ENCODE data around the gene MCMBP. TPM values are rescaled to one million over a fixed set of nuclear protein-coding genes. Genes with fewer than 3 reads are reported as not detected.

The MCMBP gene
- polyA plus RNA-seq, 2 of the 4 experiments (the other 2 are of a cell fraction): 57.3 to 113 TPM

DNA sequence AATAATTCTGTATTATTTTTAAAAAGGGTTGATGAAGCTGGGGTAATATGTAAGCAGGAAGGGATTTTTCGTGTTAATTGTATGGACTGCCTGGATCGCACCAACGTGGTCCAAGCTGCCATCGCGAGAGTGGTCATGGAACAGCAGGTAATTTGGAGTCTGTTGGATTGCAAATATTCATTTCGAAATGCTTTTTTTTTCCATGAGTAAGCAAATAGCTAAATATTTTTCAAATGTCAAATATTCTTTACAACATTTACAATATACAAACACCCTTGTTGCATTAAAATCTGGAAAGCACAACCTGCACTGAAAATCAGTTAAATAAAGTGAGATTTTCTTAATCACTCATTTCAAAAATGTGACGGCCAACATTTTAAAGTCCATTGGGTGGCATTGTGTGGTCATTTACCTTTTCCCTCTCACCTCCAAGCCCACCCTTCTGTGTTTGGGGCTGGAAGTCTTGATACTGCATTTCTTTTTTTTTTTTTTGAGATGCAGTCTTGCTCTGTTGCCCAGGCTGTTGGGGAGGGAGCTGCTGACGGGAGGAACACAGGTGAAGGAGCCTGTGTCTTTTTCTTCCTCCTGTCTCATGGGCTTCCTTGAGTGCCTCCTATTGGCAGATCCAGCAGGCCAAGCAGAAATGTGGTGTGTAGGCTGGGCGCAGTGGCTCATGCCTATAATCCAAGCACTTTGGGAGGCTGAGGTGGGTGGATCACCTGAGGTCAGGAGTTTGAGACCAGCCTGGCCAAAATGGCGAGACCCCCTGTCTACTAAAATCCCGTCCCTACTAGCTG lies 66.1 kb downstream of the MCMBP start:
- Histone ChIP-seq H3K4me3 (no peak overlapping the region), H3K4me1 (no peaks in the 10 kb centered on the region), H3K9me3 (no peaks in the 10 kb centered on the region), H3K27ac (no peak overlapping the region), H3K4me2 (no peak overlapping the region)
- POLR2A ChIA-PET: no interaction called here
- no peak for FAIRE-seq
- no peak for DNase-seq (ENCODE audit: low read depth in 1 of 2, low spot score in 1 of 2)
- no peak for ATAC-seq
- CTCF ChIA-PET: interaction anchor here (0.5 to 1.5 kb wide), 4 partner anchors 10 to 119 kb away, joined by 3 to 4 read pairs (median 4); partner anchors contain the start of gene INPP5F
- TF ChIP-seq HOXB5 (CRISPR knock-in tag; IDR thresholded peaks at IDR 0.05) (no peak), ZFP36 (IDR thresholded peaks at IDR 0.05; ENCODE audit: borderline replicate concordance, partially characterized antibody) (no peak), MAFK (IDR thresholded peaks at IDR 0.05; ENCODE audit: partially characterized antibody) (peak; percentile 52), ZC3H11A (IDR thresholded peaks at IDR 0.05) (no peak)
- 93% methylated on average over 11 of the region's 11 CpGs for WGBS (ENCODE audit: missing lambda C conversion rate)

DNA sequence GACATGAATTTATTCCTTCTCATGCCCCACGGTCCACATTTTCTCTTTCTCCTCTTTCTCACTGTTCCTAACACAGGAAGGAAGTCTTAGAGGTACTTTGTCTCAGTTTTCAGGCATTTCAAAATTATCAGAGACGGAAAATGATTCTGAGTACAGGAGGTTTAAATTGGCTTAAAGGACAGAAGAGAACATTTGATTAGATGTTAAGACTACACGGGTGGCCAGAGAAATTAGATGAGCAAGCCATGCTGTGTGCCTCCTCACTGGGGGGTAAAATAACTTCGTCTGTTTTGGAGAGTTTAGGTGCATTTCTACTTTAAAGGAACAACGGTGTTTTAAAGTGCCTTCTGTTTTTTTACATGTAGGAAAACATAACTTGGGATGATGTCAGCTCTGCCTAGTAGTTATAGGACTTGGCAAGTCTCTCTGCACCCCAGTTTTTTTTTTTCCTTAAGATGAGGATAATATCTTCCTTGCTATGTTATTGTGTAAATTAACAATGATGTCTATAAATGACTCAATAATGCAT lies 66.9 kb downstream of the MCMBP start:
- FAIRE-seq: no peak
- no peak overlapping the region for H3K4me2 ChIP-seq
- no peak overlapping the region for H3K27ac ChIP-seq
- no peak overlapping the region for H3K4me3 ChIP-seq
- CTCF ChIA-PET: interaction anchor here (1.3 to 1.5 kb wide), 2 partner anchors 10 to 119 kb away, joined by 3 to 4 read pairs; no protein-coding TSS in a partner anchor
- no peaks in the 10 kb centered on the region for H3K4me1 ChIP-seq
- TF ChIP-seq MYC (IDR thresholded peaks at IDR 0.05; ENCODE audit: borderline replicate concordance, low read length) (no peak), MAZ (IDR thresholded peaks at IDR 0.05; ENCODE audit: borderline replicate concordance, low read depth, low read length) (no peak)
- WGBS (ENCODE audit: missing lambda C conversion rate): 62% methylated on average over 5 of the region's 5 CpGs
- DNase-seq (ENCODE audit: low read depth in 1 of 2, low spot score in 1 of 2): no peak
- no peak for ATAC-seq
- POLR2A ChIA-PET: no interaction called here
- H3K9me3 ChIP-seq: no peaks in the 10 kb centered on the region

GRCh38 chr10:119803264-119803663 lies 69.4 kb downstream of the MCMBP start:
- 86% methylated on average over 1 of the region's 1 CpG for WGBS (ENCODE audit: missing lambda C conversion rate)
- no peak for FAIRE-seq
- TF ChIP-seq JUNB (IDR thresholded peaks at IDR 0.05) (no peak), RCOR1 (IDR thresholded peaks at IDR 0.05; ENCODE audit: low read depth, low read length) (no peak)
- no peak for ATAC-seq
- Histone ChIP-seq H3K9me3 (no peaks in the 10 kb centered on the region), H3K4me3 (no peak overlapping the region), H3K4me1 (no peaks in the 10 kb centered on the region), H3K27ac (no peak overlapping the region), H3K4me2 (no peak overlapping the region)
- no peak for DNase-seq (ENCODE audit: low read depth in 1 of 2, low spot score in 1 of 2)
- ChIA-PET CTCF (interaction anchor here (0.5 to 2.6 kb wide), 6 partner anchors 8 to 195 kb away, joined by 3 to 9 read pairs (median 3); no protein-coding TSS in a partner anchor), POLR2A (no interaction called here)

- no peak overlapping the region for H3K4me3 ChIP-seq
- DNase-seq (ENCODE audit: low read depth in 1 of 2, low spot score in 1 of 2): no peak
- FAIRE-seq: no peak
- ChIA-PET CTCF (interaction anchor here (1.2 to 2.6 kb wide), 2 partner anchors 9 to 52 kb away, joined by 3 to 9 read pairs; no protein-coding TSS in a partner anchor), POLR2A (no interaction called here)
- WGBS (ENCODE audit: missing lambda C conversion rate): 86% methylated on average over 6 of the region's 6 CpGs
- H3K4me2 ChIP-seq: no peak overlapping the region
- TF ChIP-seq CHD2 (IDR thresholded peaks at IDR 0.05; ENCODE audit: low read length, partially characterized antibody) (no peak), POLR2AphosphoS2 (conservative IDR thresholded peaks at IDR 0.05; ENCODE audit: low read length) (no peak), HES2 (IDR thresholded peaks at IDR 0.05) (no peak), FOSB (CRISPR knock-in tag; IDR thresholded peaks at IDR 0.05) (no peak), JUN (IDR thresholded peaks at IDR 0.05) (no peak), CEBPB (IDR thresholded peaks at IDR 0.05) (no peak), ESRRA (IDR thresholded peaks at IDR 0.05; ENCODE audit: borderline replicate concordance, low read length) (no peak), TFCP2L1 (CRISPR knock-in tag; IDR thresholded peaks at IDR 0.05) (no peak)
- TF ChIP-seq, protein P1, sequence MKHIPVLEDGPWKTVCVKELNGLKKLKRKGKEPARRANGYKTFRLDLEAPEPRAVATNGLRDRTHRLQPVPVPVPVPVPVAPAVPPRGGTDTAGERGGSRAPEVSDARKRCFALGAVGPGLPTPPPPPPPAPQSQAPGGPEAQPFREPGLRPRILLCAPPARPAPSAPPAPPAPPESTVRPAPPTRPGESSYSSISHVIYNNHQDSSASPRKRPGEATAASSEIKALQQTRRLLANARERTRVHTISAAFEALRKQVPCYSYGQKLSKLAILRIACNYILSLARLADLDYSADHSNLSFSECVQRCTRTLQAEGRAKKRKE (CRISPR knock-in tag; IDR thresholded peaks at IDR 0.05; ENCODE audit: low read depth): no peak
- no peak overlapping the region for H3K27ac ChIP-seq
- ATAC-seq: no peak
- H3K9me3 ChIP-seq: no peaks in the 10 kb centered on the region
- no peaks in the 10 kb centered on the region for H3K4me1 ChIP-seq
These were observed 70.6 kb downstream of the MCMBP start for GRCh38 chr10:119801998-119802538.
